Panc1 (cell line): Measurements from ENCODE around the gene WDR77. TPM values are rescaled to one million over a fixed set of nuclear protein-coding genes. Genes with fewer than 3 reads are reported as not detected.

Source experiments
- ATAC-seq: fragments of 200-7000 bp; cut with Tn5 transposase; 2 replicates; pipeline ENCODE4 v1.9.1; 2020; ENCODE audit warnings: mild to moderate bottlenecking, moderate library complexity
- BruUV-seq: library from RNA; stranded (reverse); fragments of 400-500 nt; replicated peaks from 2 replicates; lab custom pipeline; 2021; lab: Mats Ljungman, UMichigan
- CTCF ChIA-PET: fragments of 300-600 bp; sonication (Branson Sonifier 250); formaldehyde crosslinking; loops from one replicate; lab custom pipeline; 2022; ENCODE audit warnings: antibody characterized with exemption; lab: Charles Lee
- POLR2A ChIA-PET: fragments of 300-600 bp; sonication (Branson Sonifier 250); formaldehyde crosslinking; loops from one replicate; lab custom pipeline; 2022; ENCODE audit warnings: antibody characterized with exemption; lab: Charles Lee
- DNase-seq: peaks from one replicate; pipeline ENCODE4 v3.0.0-alpha.2; 2010; ENCODE audit warnings: low read depth, low spot score
- H3K27ac ChIP-seq: 2 replicates; pipeline ENCODE4 v1.5.1; 2011; ENCODE audit warnings: mild to moderate bottlenecking, low read length, inconsistent platforms
- H3K27me3 ChIP-seq: fragments of 200-500 bp; sonication (Bioruptor generic); 2 replicates; pipeline ENCODE4 v1.6.0; 2014; ENCODE audit warnings: low read length, inconsistent platforms; ENCODE audit not compliant: control insufficient read depth, insufficient read depth
- H3K36me3 ChIP-seq: fragments of 200-500 bp; sonication (Bioruptor generic); 2 replicates; pipeline ENCODE4 v1.5.1; 2014; ENCODE audit warnings: inconsistent platforms, mild to moderate bottlenecking, low read length, moderate library complexity; ENCODE audit not compliant: control insufficient read depth, insufficient read depth
- H3K4me1 ChIP-seq: 2 replicates; pipeline ENCODE4 v1.5.1; 2011; ENCODE audit warnings: inconsistent platforms, mild to moderate bottlenecking, low read length, moderate library complexity; ENCODE audit not compliant: control insufficient read depth, insufficient read depth
- H3K4me3 ChIP-seq, 2 experiments: 2 replicates each; pipeline ENCODE4 v1.5.1; 2011 to 2012; ENCODE audit warnings: low read depth in 2 of 2, low read length in 2 of 2, mild to moderate bottlenecking in 2 of 2, inconsistent platforms in 1 of 2, moderate library complexity in 1 of 2
- H3K9me3 ChIP-seq: fragments of 200-500 bp; sonication (Bioruptor generic); 2 replicates; pipeline ENCODE4 v1.5.1; 2014; ENCODE audit warnings: low read depth, mild to moderate bottlenecking, inconsistent platforms, low read length, moderate library complexity; ENCODE audit not compliant: control insufficient read depth, insufficient read depth
- CTCF ChIP-seq: fragments of 450-650 bp; IDR thresholded peaks from 2 replicates; pipeline ENCODE4 v1.5.1; 2017; ENCODE audit warnings: mild to moderate bottlenecking
- POLR2AphosphoS5 ChIP-seq: IDR thresholded peaks from 2 replicates; pipeline ENCODE4 v1.6.1; 2012; ENCODE audit warnings: mild to moderate bottlenecking, low read depth, low read length, moderate library complexity
- REST ChIP-seq, 2 experiments: IDR thresholded peaks; 2 replicates each; pipeline ENCODE4 v1.6.1; 2011 to 2012; ENCODE audit warnings: low read depth in 2 of 2, control low read depth in 1 of 2, low read length in 1 of 2, mild to moderate bottlenecking in 1 of 2, moderate library complexity in 1 of 2; ENCODE audit not compliant: insufficient read depth in 1 of 2
- SIN3A ChIP-seq: IDR thresholded peaks from 2 replicates; pipeline ENCODE4 v1.6.1; 2012; ENCODE audit warnings: low read depth, mild to moderate bottlenecking, low read length, moderate library complexity, borderline replicate concordance; ENCODE audit not compliant: insufficient read depth
- TCF7L2 ChIP-seq: IDR thresholded peaks from 2 replicates; pipeline ENCODE4 v1.6.1; 2011; ENCODE audit warnings: mild to moderate bottlenecking, low read depth, low read length, inconsistent platforms
- in situ Hi-C: cut with HindIII; loops from 2 replicates; pipeline ENCODE4 v1.10.0; 2016; ENCODE audit warnings: low sequenced_read_pairs, low pct_unique_long_range_greater_than_20kb
- intact Hi-C: fragments of 100-400 bp; cut with micrococcal nuclease; formaldehyde crosslinking; loops from one replicate; pipeline ENCODE4 v1.10.0; 2022; ENCODE audit not compliant: unreplicated experiment
- total RNA-seq: library from RNA; stranded (reverse); gene quantifications from one replicate; pipeline ENCODE4 v1.2.1, GENCODE V29; 2021; ENCODE audit not compliant: unreplicated experiment

Gene WDR77
- total RNA-seq, 1 experiment from 2014 or later, result 49.9 TPM

- BruUV-seq, result no TSS peak
- no peak for TF ChIP-seq CTCF
- TF ChIP-seq POLR2AphosphoS5, result no peak
- no peak for TF ChIP-seq TCF7L2
- no peak for TF ChIP-seq REST (IDR thresholded peaks at IDR 0.05; ENCODE audit: insufficient read depth in 1 of 2, low read depth in 2 of 2, low read length in 1 of 2)
- no peak for TF ChIP-seq SIN3A
- H3K4me1 ChIP-seq, result no peaks in the 10 kb centered on the region
- in situ Hi-C loops (no loop called here), intact Hi-C loops (no loop called here)
- no peak overlapping the region for H3K4me3 ChIP-seq
- POLR2A ChIA-PET, result no interaction called here
- H3K9me3 ChIP-seq, result no peaks in the 10 kb centered on the region
- ATAC-seq, result no peak
- H3K27ac ChIP-seq, result no peak overlapping the region
- H3K27me3 ChIP-seq, result no peaks in the 10 kb centered on the region
- DNase-seq, result no peak
- peaks cover 17% of the 10 kb centered on the region for H3K36me3 ChIP-seq
- CTCF ChIA-PET, result no interaction called here
Measured at GRCh38 chr1:111462370-111463028, 13.4 kb upstream of the WDR77 start.

GRCh38 chr1:111461765-111462164 lies 12.7 kb upstream of the WDR77 start:
- in situ Hi-C loops, result no loop called here
- H3K4me3 ChIP-seq, result no peak overlapping the region
- POLR2A ChIA-PET, result no interaction called here
- H3K4me1 ChIP-seq, result no peaks in the 10 kb centered on the region
- TF ChIP-seq TCF7L2 (no peak), POLR2AphosphoS5 (no peak), SIN3A (no peak), CTCF (no peak), REST (IDR thresholded peaks at IDR 0.05; ENCODE audit: insufficient read depth in 1 of 2, low read depth in 2 of 2, low read length in 1 of 2) (no peak)
- intact Hi-C loops, result no loop called here
- H3K27ac ChIP-seq, result no peak overlapping the region
- peaks cover 21% of the 10 kb centered on the region for H3K36me3 ChIP-seq
- no TSS peak for BruUV-seq
- ATAC-seq, result no peak
- no peaks in the 10 kb centered on the region for H3K27me3 ChIP-seq
- no peaks in the 10 kb centered on the region for H3K9me3 ChIP-seq
- no peak for DNase-seq
- CTCF ChIA-PET, result no interaction called here
